ENCODE results near the gene EEF1A2.

DNA sequence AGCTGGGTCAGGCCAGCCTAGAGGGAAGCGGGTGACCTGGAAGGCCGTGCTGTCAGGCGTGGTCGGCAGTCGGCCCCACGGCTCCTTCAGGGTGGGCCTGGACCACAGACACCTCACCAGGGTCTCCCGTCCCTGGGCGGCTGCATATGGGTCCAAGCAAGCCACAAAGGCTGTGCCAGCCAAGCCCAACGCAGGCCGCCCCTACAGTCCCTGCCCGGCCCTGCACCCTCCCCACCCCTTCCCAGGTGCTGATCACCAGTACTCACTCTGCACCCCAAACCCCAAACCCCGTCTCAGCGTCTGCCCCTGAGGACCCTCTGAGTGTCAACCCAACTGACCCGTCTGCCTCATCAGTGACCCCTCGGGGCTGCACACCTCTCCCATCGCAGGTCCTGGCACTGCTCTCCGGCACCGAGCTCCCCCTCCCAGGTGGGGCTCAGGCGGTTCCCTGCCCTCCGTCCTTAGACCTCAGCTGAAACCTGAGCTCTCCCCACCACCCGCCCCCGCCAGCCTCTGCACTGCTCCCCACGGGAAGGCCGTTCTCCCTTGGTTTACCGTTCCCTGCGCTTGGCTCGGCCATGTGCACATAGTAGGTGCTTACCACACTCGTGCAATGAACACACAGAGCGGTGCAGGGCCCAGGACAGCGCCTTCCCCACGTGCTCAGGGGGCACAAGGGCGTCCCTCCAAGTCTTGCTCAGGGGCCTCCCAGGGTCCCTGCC lies 20.2 kb upstream of the EEF1A2 start:
- TF ChIP-seq ZNF70 (CRISPR knock-in tag; IDR thresholded peaks at IDR 0.05) (no peak), RARB (CRISPR knock-in tag; IDR thresholded peaks at IDR 0.05) (no peak), ZFP3 (CRISPR knock-in tag; IDR thresholded peaks at IDR 0.05) (no peak), PPARA (CRISPR knock-in tag; IDR thresholded peaks at IDR 0.05; ENCODE audit: borderline replicate concordance) (no peak), SNAI2 (CRISPR knock-in tag; IDR thresholded peaks at IDR 0.05) (no peak), PATZ1 (CRISPR knock-in tag; IDR thresholded peaks at IDR 0.05; ENCODE audit: borderline replicate concordance) (no peak), CSDC2 (CRISPR knock-in tag; IDR thresholded peaks at IDR 0.05) (no peak), ZNF565 (CRISPR knock-in tag; conservative IDR thresholded peaks at IDR 0.05; ENCODE audit: low read depth) (no peak), ISL1 (CRISPR knock-in tag; IDR thresholded peaks at IDR 0.05) (no peak)
- TF ChIP-seq, protein P1, sequence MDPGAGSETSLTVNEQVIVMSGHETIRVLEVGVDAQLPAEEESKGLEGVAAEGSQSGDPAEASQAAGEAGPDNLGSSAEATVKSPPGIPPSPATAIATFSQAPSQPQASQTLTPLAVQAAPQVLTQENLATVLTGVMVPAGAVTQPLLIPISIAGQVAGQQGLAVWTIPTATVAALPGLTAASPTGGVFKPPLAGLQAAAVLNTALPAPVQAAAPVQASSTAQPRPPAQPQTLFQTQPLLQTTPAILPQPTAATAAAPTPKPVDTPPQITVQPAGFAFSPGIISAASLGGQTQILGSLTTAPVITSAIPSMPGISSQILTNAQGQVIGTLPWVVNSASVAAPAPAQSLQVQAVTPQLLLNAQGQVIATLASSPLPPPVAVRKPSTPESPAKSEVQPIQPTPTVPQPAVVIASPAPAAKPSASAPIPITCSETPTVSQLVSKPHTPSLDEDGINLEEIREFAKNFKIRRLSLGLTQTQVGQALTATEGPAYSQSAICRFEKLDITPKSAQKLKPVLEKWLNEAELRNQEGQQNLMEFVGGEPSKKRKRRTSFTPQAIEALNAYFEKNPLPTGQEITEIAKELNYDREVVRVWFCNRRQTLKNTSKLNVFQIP (CRISPR knock-in tag; IDR thresholded peaks at IDR 0.05; ENCODE audit: borderline replicate concordance, low read depth), result no peak

Data from SK-N-SH treated with all-trans-retinoic acid at 6 μM for 48 hours (cell line).